GM23338 (cell line): ENCODE data around the gene TAAR2. TPM values are rescaled to one million over a fixed set of nuclear protein-coding genes. Genes with fewer than 3 reads are reported as not detected.

ENCODE experiments used
- ATAC-seq: fragments of 200-7000 bp; cut with Tn5 transposase; 3 replicates; pipeline ENCODE4 v1.9.1; 2020
- DNase-seq: peaks from one replicate; pipeline ENCODE4 v3.0.0-alpha.2; 2015; ENCODE audit warnings: low spot score
- H2AFZ ChIP-seq: fragments of 200-600 bp; sonication (generic); 2 replicates; pipeline ENCODE4 v1.8.0; 2016; ENCODE audit warnings: antibody characterized with exemption, mild to moderate bottlenecking, moderate library complexity
- H3F3A ChIP-seq: fragments of 200-600 bp; sonication (generic); replicated peaks from 2 replicates; pipeline ENCODE4 v1.8.0; 2017; ENCODE audit warnings: antibody characterized with exemption, mixed run types, low read depth
- H3K27ac ChIP-seq: fragments of 200-600 bp; sonication (generic); 2 replicates; pipeline ENCODE4 v1.6.1; 2016; ENCODE audit warnings: low read depth
- H3K27me3 ChIP-seq: fragments of 200-600 bp; sonication (generic); 2 replicates; pipeline ENCODE4 v1.8.0; 2016; ENCODE audit warnings: mild to moderate bottlenecking, mixed run types, moderate library complexity; ENCODE audit not compliant: insufficient read depth
- H3K36me3 ChIP-seq: fragments of 200-600 bp; sonication (generic); 2 replicates; pipeline ENCODE4 v1.8.0; 2016; ENCODE audit warnings: mild to moderate bottlenecking; ENCODE audit not compliant: insufficient read depth
- H3K4me1 ChIP-seq: fragments of 200-600 bp; sonication (generic); 2 replicates; pipeline ENCODE4 v1.8.0; 2016; ENCODE audit warnings: mild to moderate bottlenecking, moderate library complexity; ENCODE audit not compliant: insufficient read depth
- H3K4me2 ChIP-seq: fragments of 200-600 bp; sonication (generic); 2 replicates; pipeline ENCODE4 v1.7.1; 2017; ENCODE audit warnings: mixed run types
- H3K4me3 ChIP-seq: fragments of 200-600 bp; sonication (generic); 2 replicates; pipeline ENCODE4 v1.6.1; 2016; ENCODE audit warnings: mixed run types
- H3K79me2 ChIP-seq: fragments of 200-600 bp; sonication (generic); replicated peaks from 2 replicates; pipeline ENCODE4 v1.8.0; 2017; ENCODE audit warnings: mild to moderate bottlenecking; ENCODE audit not compliant: insufficient read depth
- H3K9me2 ChIP-seq: fragments of 200-600 bp; sonication (generic); 2 replicates; pipeline ENCODE4 v1.8.0; 2017; ENCODE audit not compliant: insufficient read depth
- H4K20me1 ChIP-seq: fragments of 200-600 bp; sonication (generic); replicated peaks from 2 replicates; pipeline ENCODE4 v1.8.0; 2017; ENCODE audit warnings: mild to moderate bottlenecking; ENCODE audit not compliant: insufficient read depth
- H3K27ac Mint-ChIP-seq: 2 replicates; pipeline ENCODE4 v1.8.0; 2020; ENCODE audit warnings: inconsistent platforms, mild to moderate bottlenecking, moderate library complexity, mixed read lengths
- H3K27me3 Mint-ChIP-seq: 3 replicates; pipeline ENCODE4 v1.8.0; 2022; ENCODE audit warnings: low read depth, mild to moderate bottlenecking, moderate library complexity, mixed read lengths, inconsistent platforms; ENCODE audit not compliant: insufficient read depth, poor library complexity
- H3K36me3 Mint-ChIP-seq: 3 replicates; pipeline ENCODE4 v1.8.0; 2021; ENCODE audit warnings: low read depth, mild to moderate bottlenecking, inconsistent platforms, moderate library complexity, mixed read lengths
- H3K4me1 Mint-ChIP-seq: 3 replicates; pipeline ENCODE4 v1.8.0; 2020; ENCODE audit warnings: mild to moderate bottlenecking, inconsistent platforms, mixed read lengths
- H3K4me3 Mint-ChIP-seq: 3 replicates; pipeline ENCODE4 v1.8.0; 2021; ENCODE audit warnings: moderate library complexity, mild to moderate bottlenecking, inconsistent platforms, mixed read lengths
- H3K9me3 Mint-ChIP-seq: 3 replicates; pipeline ENCODE4 v1.8.0; 2020; ENCODE audit warnings: moderate library complexity, mild to moderate bottlenecking, inconsistent platforms, mixed read lengths
- EZH2 ChIP-seq: fragments of 200-600 bp; sonication (generic); IDR thresholded peaks from one replicate; pipeline ENCODE4 v1.8.0; 2017; ENCODE audit warnings: antibody characterized with exemption, mild to moderate bottlenecking, low read depth; ENCODE audit not compliant: unreplicated experiment
- EZH2phosphoT487 ChIP-seq: fragments of 200-600 bp; sonication (generic); IDR thresholded peaks from one replicate; pipeline ENCODE4 v1.8.1; 2018; ENCODE audit warnings: antibody characterized with exemption; ENCODE audit not compliant: unreplicated experiment
- JUNB ChIP-seq: IDR thresholded peaks from one replicate; pipeline ENCODE4 v1.6.1; 2016; ENCODE audit warnings: antibody characterized with exemption; ENCODE audit not compliant: unreplicated experiment
- NANOG ChIP-seq: IDR thresholded peaks from 2 replicates; pipeline ENCODE4 v1.6.1; 2016; ENCODE audit warnings: antibody characterized with exemption, borderline replicate concordance
- POLR2AphosphoS5 ChIP-seq: IDR thresholded peaks from 2 replicates; pipeline ENCODE4 v1.6.1; 2016; ENCODE audit warnings: antibody characterized with exemption, low read depth
- REST ChIP-seq: IDR thresholded peaks from one replicate; pipeline ENCODE4 v1.6.1; 2018; ENCODE audit warnings: antibody characterized with exemption; ENCODE audit not compliant: unreplicated experiment
- STAT1 ChIP-seq: IDR thresholded peaks from one replicate; pipeline ENCODE4 v1.6.1; 2016; ENCODE audit warnings: antibody characterized with exemption; ENCODE audit not compliant: unreplicated experiment
- ZNF331 ChIP-seq: fragments of 250-450 bp; sonication (Bioruptor Pico); IDR thresholded peaks from 2 replicates; pipeline ENCODE4 v1.5.0; 2020; ENCODE audit warnings: low read depth, mild to moderate bottlenecking, moderate library complexity
- polyA plus RNA-seq: library from polyadenylated mRNA; unstranded; fragments of >200 nt; fragmentation: Nextera tagmentation; extraction: Ambion mirVana; gene quantifications from 2 replicates; pipeline ENCODE4 v1.2.1, GENCODE V29; 2016
- total RNA-seq: library from RNA; depleted of rRNA; stranded (reverse); fragments of >200 nt; shearing (Covaris generic); gene quantifications from 2 replicates; pipeline ENCODE4 v1.2.3, GENCODE V29; 2014
- TF ChIP-seq, protein P1 (sequence below), 2 experiments: fragments of 200-600 bp in 1 of 2; sonication (generic) in 1 of 2; conservative IDR thresholded peaks; 2 replicates each; pipeline versions ENCODE4 v1.5.1 to v1.6.1; 2016 to 2017; ENCODE audit warnings: antibody characterized with exemption in 2 of 2, low read depth in 2 of 2, mild to moderate bottlenecking in 2 of 2, moderate library complexity in 1 of 2
- TF ChIP-seq, protein P2 (sequence below): IDR thresholded peaks from 2 replicates; pipeline ENCODE4 v1.6.1; 2016; ENCODE audit warnings: antibody characterized with exemption

TAAR2 gene
- total and polyA plus RNA-seq, 2 experiments from 2014 or later = not detected

GRCh38 chr6:132612449-132613108 is 11.5 kb downstream of the TAAR2 start (continued):
- TF ChIP-seq NANOG (no peak), REST (no peak), ZNF331 (CRISPR knock-in tag) (no peak), EZH2phosphoT487 (no peak)

DNA sequence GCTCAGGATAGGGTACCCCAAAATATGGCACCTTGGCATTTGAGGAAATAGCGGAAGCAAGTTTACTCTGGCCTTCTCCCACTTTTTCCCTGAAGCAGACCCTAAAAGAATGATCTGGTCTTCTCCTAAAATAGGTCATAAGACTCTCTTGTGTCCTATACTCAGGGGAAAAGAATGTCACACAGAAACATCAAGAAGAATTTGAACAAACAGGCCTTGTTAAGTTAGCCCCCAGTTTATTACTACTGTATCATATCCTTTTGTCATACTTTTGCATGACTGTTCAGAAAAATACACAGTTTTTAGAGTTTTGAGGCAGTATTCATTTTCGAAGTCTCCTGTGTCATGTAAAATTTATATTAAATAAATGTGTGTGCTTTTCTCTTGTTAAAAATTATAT is 12.5 kb downstream of the TAAR2 start:
- Histone ChIP-seq H3K4me3 (no peak overlapping the region), H3K9me2 (no peaks in the 10 kb centered on the region), H3K4me1 (no peaks in the 10 kb centered on the region), H3K79me2 (no peaks in the 10 kb centered on the region), H4K20me1 (no peaks in the 10 kb centered on the region), H3F3A (no peaks in the 10 kb centered on the region), H3K36me3 (no peaks in the 10 kb centered on the region), H3K4me2 (no peak overlapping the region), H3K27ac (no peak overlapping the region), H2AFZ (no peak overlapping the region), H3K27me3 (no peaks in the 10 kb centered on the region)
- Mint-ChIP-seq H3K9me3 (no peaks in the 10 kb centered on the region), H3K27me3 (no peaks in the 10 kb centered on the region), H3K27ac (no peak overlapping the region), H3K4me3 (no peak overlapping the region), H3K36me3 (no peaks in the 10 kb centered on the region), H3K4me1 (peaks cover 2% of the 10 kb centered on the region; the same call in 2 of the 3 replicates)
- ATAC-seq = no peak
- no peak for DNase-seq
- TF ChIP-seq STAT1 (no peak), JUNB (no peak), REST (no peak), EZH2 (no peak), ZNF331 (CRISPR knock-in tag) (no peak), POLR2AphosphoS5 (no peak)
- TF ChIP-seq, protein P1, sequence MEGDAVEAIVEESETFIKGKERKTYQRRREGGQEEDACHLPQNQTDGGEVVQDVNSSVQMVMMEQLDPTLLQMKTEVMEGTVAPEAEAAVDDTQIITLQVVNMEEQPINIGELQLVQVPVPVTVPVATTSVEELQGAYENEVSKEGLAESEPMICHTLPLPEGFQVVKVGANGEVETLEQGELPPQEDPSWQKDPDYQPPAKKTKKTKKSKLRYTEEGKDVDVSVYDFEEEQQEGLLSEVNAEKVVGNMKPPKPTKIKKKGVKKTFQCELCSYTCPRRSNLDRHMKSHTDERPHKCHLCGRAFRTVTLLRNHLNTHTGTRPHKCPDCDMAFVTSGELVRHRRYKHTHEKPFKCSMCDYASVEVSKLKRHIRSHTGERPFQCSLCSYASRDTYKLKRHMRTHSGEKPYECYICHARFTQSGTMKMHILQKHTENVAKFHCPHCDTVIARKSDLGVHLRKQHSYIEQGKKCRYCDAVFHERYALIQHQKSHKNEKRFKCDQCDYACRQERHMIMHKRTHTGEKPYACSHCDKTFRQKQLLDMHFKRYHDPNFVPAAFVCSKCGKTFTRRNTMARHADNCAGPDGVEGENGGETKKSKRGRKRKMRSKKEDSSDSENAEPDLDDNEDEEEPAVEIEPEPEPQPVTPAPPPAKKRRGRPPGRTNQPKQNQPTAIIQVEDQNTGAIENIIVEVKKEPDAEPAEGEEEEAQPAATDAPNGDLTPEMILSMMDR (conservative IDR thresholded peaks at IDR 0.05; ENCODE audit: low read depth in 2 of 2) = no peak
- TF ChIP-seq, protein P2, sequence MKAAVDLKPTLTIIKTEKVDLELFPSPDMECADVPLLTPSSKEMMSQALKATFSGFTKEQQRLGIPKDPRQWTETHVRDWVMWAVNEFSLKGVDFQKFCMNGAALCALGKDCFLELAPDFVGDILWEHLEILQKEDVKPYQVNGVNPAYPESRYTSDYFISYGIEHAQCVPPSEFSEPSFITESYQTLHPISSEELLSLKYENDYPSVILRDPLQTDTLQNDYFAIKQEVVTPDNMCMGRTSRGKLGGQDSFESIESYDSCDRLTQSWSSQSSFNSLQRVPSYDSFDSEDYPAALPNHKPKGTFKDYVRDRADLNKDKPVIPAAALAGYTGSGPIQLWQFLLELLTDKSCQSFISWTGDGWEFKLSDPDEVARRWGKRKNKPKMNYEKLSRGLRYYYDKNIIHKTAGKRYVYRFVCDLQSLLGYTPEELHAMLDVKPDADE = no peak
